Measurements from ENCODE around the gene STAT5B.

- TF ChIP-seq, protein P1, sequence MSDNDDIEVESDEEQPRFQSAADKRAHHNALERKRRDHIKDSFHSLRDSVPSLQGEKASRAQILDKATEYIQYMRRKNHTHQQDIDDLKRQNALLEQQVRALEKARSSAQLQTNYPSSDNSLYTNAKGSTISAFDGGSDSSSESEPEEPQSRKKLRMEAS (IDR thresholded peaks at IDR 0.05) = no peak
- TF ChIP-seq REST (IDR thresholded peaks at IDR 0.05; ENCODE audit: low read depth) = no peak
- no peak for TF ChIP-seq TAF1 (IDR thresholded peaks at IDR 0.05; ENCODE audit: low read depth)
- no peak for TF ChIP-seq FOXM1 (IDR thresholded peaks at IDR 0.05; ENCODE audit: borderline replicate concordance, low read depth)
- TF ChIP-seq CEBPB (IDR thresholded peaks at IDR 0.05) = no peak
- no peak for TF ChIP-seq RAD21 (IDR thresholded peaks at IDR 0.05; ENCODE audit: low read depth)
- no peak for TF ChIP-seq EP300 (IDR thresholded peaks at IDR 0.05; ENCODE audit: borderline replicate concordance)
- no peak for TF ChIP-seq EGR1 (IDR thresholded peaks at IDR 0.05)
- no peak for TF ChIP-seq NFIC (IDR thresholded peaks at IDR 0.05)
Observed at GRCh38 chr17:42225646-42226045, 50.5 kb downstream of the STAT5B start.

Data from Ishikawa (cell line).